Colonic mucosa (tissue), 4 donors: ENCODE results near the gene FIGNL1. TPM values are rescaled to one million over a fixed set of nuclear protein-coding genes. Genes with fewer than 3 reads are reported as not detected.

Source experiments
- DNase-seq: peaks from one replicate; pipeline ENCODE4 v3.0.0-alpha.2; 2020
- H3K27ac ChIP-seq: fragments of 200-600 bp; one replicate; pipeline ENCODE4 v1.8.0; 2021
- H3K27me3 ChIP-seq: fragments of 200-600 bp; one replicate; pipeline ENCODE4 v1.8.0; 2021
- H3K36me3 ChIP-seq: fragments of 200-600 bp; one replicate; pipeline ENCODE4 v1.8.0; 2021
- H3K4me1 ChIP-seq: fragments of 200-600 bp; one replicate; pipeline ENCODE4 v1.8.0; 2021; ENCODE audit warnings: mild to moderate bottlenecking
- H3K4me3 ChIP-seq: fragments of 200-600 bp; one replicate; pipeline ENCODE4 v1.8.0; 2021
- H3K9ac ChIP-seq, 2 donors: one replicate each; pipeline ENCODE4 v1.7.0; 2013; ENCODE audit warnings: control low read depth in 2 of 2, low read depth in 2 of 2, low read length in 2 of 2
- H3K9me3 ChIP-seq: fragments of 200-600 bp; one replicate; pipeline ENCODE4 v1.8.0; 2021
- CTCF ChIP-seq: fragments of 200-600 bp; IDR thresholded peaks from one replicate; pipeline ENCODE4 v1.8.0; 2022; ENCODE audit warnings: antibody characterized with exemption, mild to moderate bottlenecking
- intact Hi-C: fragments of 100-400 bp; cut with DNase I; formaldehyde crosslinking; loops from one replicate; pipeline ENCODE4 v1.14.1; 2022
- total RNA-seq, 2 donors: library from RNA; stranded (reverse); fragmentation: NEBNext Ultra II Directional in 1 of 2; extraction: Animal tissue kit (Norgen Biotek cat#: 25700) in 1 of 2; gene quantifications; one replicate each; pipeline ENCODE4 v1.2.1, GENCODE V29; 2021
- donor health status: healthy.
- donor health status: DM: no; HTN: no; CAD: no.
- donor health status: DM: no; HTN: no; CAD: no.

The FIGNL1 gene
- total RNA-seq, 2 donors from 2014 or later, result 6.1 to 19.0 TPM

- no peak overlapping the region for H3K4me3 ChIP-seq
These were observed 3.6 kb downstream of the FIGNL1 start for GRCh38 chr7:50446542-50446960.

GRCh38 chr7:50436133-50436806 is 13.9 kb downstream of the FIGNL1 start:
- Histone ChIP-seq H3K27ac (no peak overlapping the region), H3K4me1 (no peaks in the 10 kb centered on the region), H3K36me3 (no peaks in the 10 kb centered on the region), H3K9ac (no peak overlapping the region), H3K27me3 (no peaks in the 10 kb centered on the region), H3K9me3 (no peaks in the 10 kb centered on the region), H3K4me3 (no peak overlapping the region)
- no peak for DNase-seq
- intact Hi-C loops, result no loop called here
- no peak for TF ChIP-seq CTCF

More at GRCh38 chr7:50446542-50446960, 3.6 kb downstream of the FIGNL1 start:
- no peak for DNase-seq
- peaks cover 8% of the 10 kb centered on the region for H3K4me1 ChIP-seq
- H3K27ac ChIP-seq, result no peak overlapping the region
- no peak for TF ChIP-seq CTCF
- H3K9ac ChIP-seq, result no peak overlapping the region
- no peaks in the 10 kb centered on the region for H3K36me3 ChIP-seq
- no peaks in the 10 kb centered on the region for H3K9me3 ChIP-seq
- intact Hi-C loops, result no loop called here
- H3K27me3 ChIP-seq, result no peaks in the 10 kb centered on the region

- TF ChIP-seq CTCF, result no peak
- no peaks in the 10 kb centered on the region for H3K27me3 ChIP-seq
- H3K36me3 ChIP-seq, result no peaks in the 10 kb centered on the region
- no peak overlapping the region for H3K4me3 ChIP-seq
- H3K9me3 ChIP-seq, result no peaks in the 10 kb centered on the region
- no peak for DNase-seq
- intact Hi-C loops, result no loop called here
- no peak overlapping the region for H3K27ac ChIP-seq
- no peak overlapping the region for H3K9ac ChIP-seq
- H3K4me1 ChIP-seq, result no peaks in the 10 kb centered on the region
These were observed 18.3 kb downstream of the FIGNL1 start for GRCh38 chr7:50431722-50432305.

GRCh38 chr7:50431316-50431715 is 18.8 kb downstream of the FIGNL1 start:
- intact Hi-C loops, result no loop called here
- no peak for DNase-seq
- H3K9ac ChIP-seq, result no peak overlapping the region
- TF ChIP-seq CTCF, result no peak
- no peaks in the 10 kb centered on the region for H3K27me3 ChIP-seq
- no peak overlapping the region for H3K4me3 ChIP-seq
- H3K4me1 ChIP-seq, result no peaks in the 10 kb centered on the region
- no peak overlapping the region for H3K27ac ChIP-seq
- H3K9me3 ChIP-seq, result no peaks in the 10 kb centered on the region
- H3K36me3 ChIP-seq, result no peaks in the 10 kb centered on the region

GRCh38 chr7:50428911-50429310 is 21.2 kb downstream of the FIGNL1 start:
- Histone ChIP-seq H3K9me3 (no peaks in the 10 kb centered on the region), H3K9ac (no peak overlapping the region), H3K27ac (no peak overlapping the region), H3K4me1 (no peaks in the 10 kb centered on the region), H3K4me3 (no peak overlapping the region), H3K27me3 (no peaks in the 10 kb centered on the region), H3K36me3 (no peaks in the 10 kb centered on the region)
- intact Hi-C loops, result no loop called here
- DNase-seq, result no peak
- no peak for TF ChIP-seq CTCF
